SIG-M5 treated with dmso at 0.1 percent for 504 hours (cell line): Measurements from ENCODE around the gene KMT2C.
"Not testable (repeated sequence)": the region's sequence is repeated elsewhere in the genome, so short reads cannot be mapped to it uniquely, and the experiment has no call there.

Source experiments
- DNase-seq: peaks from one replicate; lab custom pipeline; 2025; ENCODE audit not compliant: unreplicated experiment; lab: John Stamatoyannopoulos, UW

Gene KMT2C

GRCh38 chr7:152313831-152314604, 121.8 kb downstream of the KMT2C start:
- DNase-seq: peak; percentile 78

GRCh38 chr7:152313217-152313616, 122.6 kb downstream of the KMT2C start:
- no peak for DNase-seq

DNA sequence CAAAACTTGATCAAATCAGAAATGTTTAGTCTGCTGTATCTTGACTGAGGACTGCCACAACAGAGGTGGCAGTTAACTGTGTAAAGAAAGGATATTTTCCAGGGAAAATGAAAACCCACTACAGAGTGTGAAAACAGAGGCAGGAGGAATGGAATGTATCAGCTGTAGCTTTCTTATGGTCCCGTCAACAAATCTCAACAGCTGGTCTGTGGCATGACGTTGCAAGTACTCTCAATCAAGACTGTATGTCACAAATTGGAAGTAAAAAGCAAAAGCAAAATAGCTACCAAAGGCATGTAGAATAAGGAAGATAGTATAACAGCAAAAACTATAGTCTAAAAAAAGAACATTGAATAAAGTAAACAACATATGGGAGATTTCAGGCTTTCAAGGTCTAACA, 123.5 kb downstream of the KMT2C start:
- DNase-seq: no peak

DNA sequence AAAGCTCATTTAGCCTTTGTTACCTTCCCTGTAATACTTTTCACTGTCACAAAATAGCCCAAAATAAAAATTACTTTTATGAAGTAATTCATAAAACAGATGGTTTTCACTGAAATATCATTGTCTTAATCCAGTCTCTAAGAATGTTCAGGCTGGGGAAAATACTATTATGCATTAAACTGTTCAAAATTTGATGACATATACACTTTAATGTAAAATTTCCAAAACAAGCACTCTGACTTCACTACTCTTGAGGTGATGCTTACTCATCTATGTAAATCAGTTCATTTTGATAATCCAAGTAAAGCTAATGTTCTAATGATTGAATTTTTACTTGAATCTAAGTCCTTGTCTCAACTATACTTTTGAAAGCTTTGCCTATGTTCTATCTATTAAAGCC, 127.9 kb downstream of the KMT2C start:
- no peak for DNase-seq

DNA sequence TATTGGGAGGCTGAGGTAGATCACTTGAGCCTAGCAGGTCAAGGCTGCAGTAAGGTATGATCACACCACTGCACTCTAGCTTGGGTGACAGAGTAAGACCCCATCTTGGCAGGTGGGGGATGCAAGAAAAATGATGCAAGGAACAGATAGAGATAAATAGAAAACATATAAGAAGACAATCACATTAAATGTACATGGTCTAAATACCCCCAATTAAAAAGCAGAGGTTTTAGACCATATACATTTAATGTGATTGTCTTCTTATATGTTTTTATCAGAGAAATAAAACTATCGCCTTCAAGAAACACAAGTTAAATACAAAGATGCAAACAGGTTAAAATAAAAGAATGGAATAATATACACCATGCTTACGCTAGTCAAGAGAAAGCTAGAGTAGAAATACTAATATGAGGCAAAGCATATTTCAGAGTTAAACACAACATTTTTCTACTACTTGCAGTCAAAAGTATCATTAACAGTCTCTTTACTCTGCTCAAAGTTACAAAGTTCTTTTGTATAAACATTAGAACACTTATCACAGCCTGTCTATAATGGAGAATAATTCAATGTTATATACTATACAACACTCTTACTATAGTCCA, 136.2 kb downstream of the KMT2C start:
- not testable (repeated sequence) for DNase-seq

GRCh38 chr7:152292897-152293296, 142.9 kb downstream of the KMT2C start:
- no peak for DNase-seq

DNA sequence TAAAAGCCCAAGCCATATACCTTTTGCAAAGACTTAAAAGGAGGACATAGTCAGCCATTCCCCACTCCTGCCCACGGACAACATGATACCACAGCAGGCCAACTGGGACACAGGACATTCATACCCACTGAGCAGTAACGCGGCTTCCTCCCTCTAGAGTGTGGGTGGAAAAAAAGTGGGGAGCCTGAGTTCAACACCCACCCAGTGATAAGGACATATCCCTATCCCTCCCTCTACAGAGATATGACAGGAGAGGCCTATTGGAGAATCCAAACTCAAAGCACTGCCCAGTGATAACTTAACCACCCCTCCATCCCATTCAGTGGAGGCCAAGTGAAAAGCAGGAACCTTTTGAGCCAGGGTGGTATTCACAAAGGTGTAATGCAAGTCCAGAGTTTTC, 148.8 kb downstream of the KMT2C start:
- DNase-seq: not testable (repeated sequence)

GRCh38 chr7:152286219-152286618, 149.6 kb downstream of the KMT2C start:
- not testable (repeated sequence) for DNase-seq

DNA sequence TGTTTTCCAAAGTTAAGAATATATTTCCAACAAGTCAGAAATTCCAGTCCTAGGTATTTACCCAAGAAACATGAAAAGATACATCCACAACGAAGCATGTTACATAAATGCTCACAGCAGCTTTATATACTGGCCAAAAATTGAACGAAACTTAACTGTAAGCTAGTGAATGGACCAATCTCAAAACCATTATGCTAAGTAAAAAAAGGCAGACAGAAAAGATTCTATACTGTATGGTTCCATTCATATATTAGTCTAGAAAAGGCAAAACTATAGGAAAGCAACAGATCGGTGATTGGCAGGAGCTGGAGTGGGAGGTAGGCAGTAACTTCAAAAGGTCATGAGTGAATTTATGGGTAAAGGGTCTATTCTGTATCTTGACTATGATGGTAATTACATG, 150.8 kb downstream of the KMT2C start:
- DNase-seq: not testable (repeated sequence)

- not testable (repeated sequence) for DNase-seq
Observed at GRCh38 chr7:152277687-152278086, 158.1 kb downstream of the KMT2C start.

GRCh38 chr7:152270427-152270826, 165.4 kb downstream of the KMT2C start:
- DNase-seq: not testable (repeated sequence)

DNA sequence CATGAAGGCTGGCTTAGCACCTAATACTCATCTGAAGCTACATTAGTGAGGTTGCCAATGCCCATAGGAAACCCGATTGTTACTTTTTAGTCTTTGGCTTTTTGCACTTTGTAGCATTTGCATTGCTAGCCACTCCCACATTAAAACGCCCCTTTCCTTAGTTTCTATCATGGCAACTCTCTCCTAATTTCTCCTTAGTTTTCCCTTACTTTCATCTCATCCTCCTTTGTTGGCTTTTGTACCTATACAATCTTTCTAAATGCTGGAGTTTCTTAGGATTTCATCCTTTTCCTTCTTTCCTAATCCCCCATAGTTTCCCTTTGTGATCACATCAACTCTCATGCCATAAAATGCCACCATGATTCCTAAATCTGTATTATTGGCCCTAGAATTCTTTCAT, 168.9 kb downstream of the KMT2C start:
- not testable (repeated sequence) for DNase-seq

DNA sequence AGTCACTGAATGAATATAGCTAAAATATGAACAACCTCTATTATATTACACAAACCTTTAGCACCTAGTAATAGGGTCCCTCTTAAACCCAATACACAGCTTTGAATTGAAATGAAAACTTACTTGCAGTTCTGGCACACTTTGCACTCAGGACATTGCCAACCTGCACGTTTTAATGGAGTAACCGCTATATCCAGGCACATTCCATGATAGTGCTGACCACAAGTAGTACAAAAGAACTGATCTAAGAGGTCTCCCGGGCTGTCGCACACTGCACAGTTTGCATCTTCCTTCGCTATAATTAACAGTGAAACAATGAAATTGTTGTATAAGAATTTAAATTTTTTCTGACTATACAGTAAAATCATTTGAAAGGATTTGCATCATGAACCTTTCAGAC, 170.9 kb downstream of the KMT2C start:
- DNase-seq: not testable (repeated sequence)

DNA sequence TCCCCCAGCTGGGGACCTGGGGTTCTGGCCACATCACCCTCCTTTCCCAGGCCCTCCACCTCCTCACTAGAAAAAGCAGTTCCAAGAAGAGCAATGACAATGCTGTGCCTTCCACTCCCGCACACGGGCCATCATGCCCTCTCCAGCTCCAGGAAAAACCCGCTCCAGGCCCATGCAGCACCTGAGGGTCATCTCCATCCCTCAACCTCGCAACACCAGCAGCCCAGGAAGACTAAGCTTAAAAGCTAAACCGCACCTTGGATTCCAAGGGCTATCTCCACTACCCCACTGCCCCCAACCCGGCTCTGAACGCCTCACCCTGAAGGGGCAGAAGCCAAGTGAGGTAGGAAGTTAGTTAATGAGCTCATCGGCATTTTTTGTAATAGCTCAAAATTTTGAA, 173.7 kb downstream of the KMT2C start:
- DNase-seq: not testable (repeated sequence)

GRCh38 chr7:152259645-152260044, 176.2 kb downstream of the KMT2C start:
- not testable (repeated sequence) for DNase-seq

DNA sequence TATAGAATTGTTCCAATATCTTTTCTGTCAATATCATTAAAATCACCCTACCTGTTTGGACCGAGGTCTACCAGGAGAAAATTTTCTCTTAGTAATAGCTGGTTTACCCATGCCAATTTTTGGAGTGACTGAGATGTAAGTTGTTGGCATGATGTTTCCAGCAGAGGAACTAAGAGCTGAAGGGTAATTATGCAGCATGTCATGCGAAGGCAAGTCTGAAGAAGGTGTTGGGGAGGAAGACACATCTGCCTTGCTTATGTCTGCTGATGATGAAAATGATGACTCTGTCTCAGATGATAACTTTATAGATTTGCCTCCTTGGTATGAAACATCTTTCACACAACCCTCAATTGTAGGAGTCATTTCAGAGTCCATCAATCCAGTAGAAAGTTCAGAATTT, 188.0 kb downstream of the KMT2C start:
- DNase-seq: not testable (repeated sequence)

GRCh38 chr7:152245417-152245816, 190.4 kb downstream of the KMT2C start:
- DNase-seq: not testable (repeated sequence)

- not testable (repeated sequence) for DNase-seq
Observed at GRCh38 chr7:152243464-152243863, 192.3 kb downstream of the KMT2C start.

DNA sequence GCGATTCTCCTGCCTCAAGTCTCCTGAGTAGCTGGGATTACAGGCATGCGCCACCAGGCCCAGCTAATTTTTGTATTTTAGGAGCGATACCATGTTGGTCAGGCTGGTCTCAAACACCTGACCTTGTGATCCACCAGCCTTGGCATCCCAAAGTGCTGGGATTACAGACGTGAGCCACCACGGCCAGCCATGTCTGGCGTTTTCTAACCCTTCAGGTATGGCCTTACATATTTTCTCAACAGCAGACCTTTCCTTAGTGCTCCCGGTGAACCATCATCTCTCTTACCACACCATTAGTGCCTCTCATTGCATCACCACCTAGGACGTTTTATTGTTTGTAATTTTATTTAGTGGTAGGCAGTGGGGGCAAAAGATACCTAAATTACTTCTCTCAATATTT, 194.5 kb downstream of the KMT2C start:
- DNase-seq: not testable (repeated sequence)

GRCh38 chr7:152236306-152236705, 199.5 kb downstream of the KMT2C start:
- DNase-seq: not testable (repeated sequence)

DNA sequence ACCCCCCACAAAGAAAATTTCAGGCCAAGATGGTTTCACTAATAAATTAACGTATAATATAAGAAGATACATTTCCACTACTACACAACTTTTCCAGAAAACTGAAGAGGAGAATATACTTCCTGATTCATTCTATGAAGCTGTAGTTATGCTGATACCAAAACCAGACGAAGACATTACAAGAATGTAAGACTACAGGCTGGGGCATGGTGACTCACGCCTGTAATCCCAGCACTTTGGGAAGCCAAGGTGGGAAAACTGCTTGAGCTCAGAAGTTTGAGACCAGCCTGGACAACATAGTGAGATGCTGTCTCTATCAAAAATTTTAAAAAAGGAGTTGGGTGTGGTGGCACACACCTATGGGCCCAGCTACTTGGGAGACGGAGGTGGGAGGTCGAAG, 201.4 kb downstream of the KMT2C start:
- not testable (repeated sequence) for DNase-seq

DNA sequence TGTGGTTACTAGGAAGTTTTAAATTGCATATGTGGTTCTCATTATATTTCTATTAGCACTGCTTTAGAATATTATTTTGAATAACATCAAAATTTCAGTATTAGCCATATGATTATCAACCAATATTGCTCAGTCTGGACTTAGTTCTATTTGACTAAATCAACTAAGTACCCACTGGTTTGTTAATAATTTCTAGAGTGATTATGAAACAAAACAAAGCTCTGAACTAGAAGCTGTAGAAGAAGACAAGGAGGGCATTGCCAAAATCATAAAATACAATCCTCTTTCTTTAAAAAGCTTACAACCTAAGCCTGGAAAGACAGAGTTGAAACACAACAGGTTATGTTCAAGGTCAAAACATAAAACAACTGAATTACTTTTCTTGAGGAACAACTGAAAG, 204.7 kb downstream of the KMT2C start:
- DNase-seq: no peak
